Measurements from ENCODE around the gene CYLD. TPM values are rescaled to one million over a fixed set of nuclear protein-coding genes. Genes with fewer than 3 reads are reported as not detected.

CYLD gene
- total and polyA plus RNA-seq, 2 experiments from 2014 or later: 21.7 to 32.6 TPM

DNA sequence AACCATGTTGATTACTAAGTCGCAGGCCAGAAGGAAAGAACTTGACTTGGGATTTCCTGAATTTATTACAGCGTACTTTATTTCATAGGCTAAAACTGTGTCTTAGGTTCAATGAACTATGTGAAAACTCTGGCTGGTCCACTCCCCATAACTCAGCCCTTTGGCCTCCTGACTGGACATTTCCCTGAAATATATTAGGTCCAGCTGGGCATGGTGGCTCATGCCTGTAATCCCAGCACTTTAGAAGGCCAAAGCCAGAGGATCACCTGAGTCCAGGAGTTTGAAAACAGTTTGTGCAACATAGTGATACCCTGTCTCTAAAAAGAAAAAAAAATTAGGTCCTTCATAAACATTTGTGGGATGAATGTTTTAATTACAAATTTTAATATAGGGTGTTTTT, 97.0 kb downstream of the CYLD start:
- H3K27ac ChIP-seq: no peak overlapping the region
- no peak overlapping the region for H2AFZ ChIP-seq
- H3K9ac ChIP-seq: no peak overlapping the region
- H3K36me3 ChIP-seq (ENCODE audit: low read depth): no peaks in the 10 kb centered on the region
- H3F3A ChIP-seq (ENCODE audit: insufficient read depth): no peaks in the 10 kb centered on the region
- no peaks in the 10 kb centered on the region for H4K20me1 ChIP-seq (ENCODE audit: insufficient read depth)
- WGBS, 2 experiments (ENCODE audit: low coverage in 1 of 2, low lambda C conversion rate in 2 of 2, missing lambda C conversion rate in 2 of 2): 89 to 92% methylated on average over 2 of the region's 2 CpGs
- H3K79me2 ChIP-seq (ENCODE audit: insufficient read depth): no peaks in the 10 kb centered on the region
- no peaks in the 10 kb centered on the region for H3K4me1 ChIP-seq (ENCODE audit: insufficient read depth)
- H3K4me2 ChIP-seq (ENCODE audit: unreplicated experiment): no peak overlapping the region
- H3K4me3 ChIP-seq: no peak overlapping the region
- H3K27me3 ChIP-seq (replicated peaks; ENCODE audit: insufficient read depth): peaks cover 15% of the 10 kb centered on the region; the same call in 1 of the 2 replicates
- no peak for DNase-seq
- TF ChIP-seq EZH2 (IDR thresholded peaks at IDR 0.05; ENCODE audit: insufficient read depth, poor library complexity, severe bottlenecking) (no peak), EZH2phosphoT487 (IDR thresholded peaks at IDR 0.05; ENCODE audit: insufficient read depth, low read depth) (no peak)
- in situ Hi-C loops (cut with MboI): loop anchor here (10.0 kb wide), 1 partner anchor 64 kb away; no protein-coding TSS in a partner anchor
- no peaks in the 10 kb centered on the region for H3K9me3 ChIP-seq (ENCODE audit: low read depth)
- H3K9me2 ChIP-seq (ENCODE audit: insufficient read depth): no peaks in the 10 kb centered on the region

DNA sequence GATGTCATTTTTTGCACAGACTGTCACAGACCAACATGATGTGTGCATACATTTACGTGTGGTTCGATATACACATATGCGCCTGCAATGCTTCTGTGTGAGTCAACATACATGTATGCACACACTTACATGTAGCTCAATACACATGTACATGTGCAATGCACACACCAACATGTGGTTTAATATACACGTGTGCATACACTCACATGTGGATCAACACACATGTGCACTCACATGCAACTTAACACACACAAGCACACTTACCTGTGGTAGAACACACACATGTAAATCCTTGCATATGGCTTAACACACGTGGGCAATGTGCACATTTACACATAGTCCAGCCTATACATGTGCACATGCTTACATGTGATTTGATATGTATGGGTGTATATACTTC, 97.5 kb downstream of the CYLD start:
- Histone ChIP-seq H3K79me2 (ENCODE audit: insufficient read depth) (no peaks in the 10 kb centered on the region), H3K9me2 (ENCODE audit: insufficient read depth) (no peaks in the 10 kb centered on the region), H3K36me3 (ENCODE audit: low read depth) (no peaks in the 10 kb centered on the region), H3K27me3 (replicated peaks; ENCODE audit: insufficient read depth) (peaks cover 15% of the 10 kb centered on the region; the same call in 1 of the 2 replicates), H2AFZ (no peak overlapping the region), H3K27ac (no peak overlapping the region), H3K4me1 (ENCODE audit: insufficient read depth) (no peaks in the 10 kb centered on the region), H4K20me1 (ENCODE audit: insufficient read depth) (no peaks in the 10 kb centered on the region), H3K9ac (no peak overlapping the region), H3F3A (ENCODE audit: insufficient read depth) (no peaks in the 10 kb centered on the region), H3K4me3 (no peak overlapping the region), H3K9me3 (ENCODE audit: low read depth) (no peaks in the 10 kb centered on the region), H3K4me2 (ENCODE audit: unreplicated experiment) (no peak overlapping the region)
- in situ Hi-C loops (cut with MboI): loop anchor here (10.0 kb wide), 1 partner anchor 65 kb away; no protein-coding TSS in a partner anchor
- 69 to 72% methylated on average over 5 of the region's 5 CpGs for WGBS, 2 experiments (ENCODE audit: low coverage in 1 of 2, low lambda C conversion rate in 2 of 2, missing lambda C conversion rate in 2 of 2)
- TF ChIP-seq EZH2 (IDR thresholded peaks at IDR 0.05; ENCODE audit: insufficient read depth, poor library complexity, severe bottlenecking) (no peak), EZH2phosphoT487 (IDR thresholded peaks at IDR 0.05; ENCODE audit: insufficient read depth, low read depth) (no peak)
- DNase-seq: no peak

DNA sequence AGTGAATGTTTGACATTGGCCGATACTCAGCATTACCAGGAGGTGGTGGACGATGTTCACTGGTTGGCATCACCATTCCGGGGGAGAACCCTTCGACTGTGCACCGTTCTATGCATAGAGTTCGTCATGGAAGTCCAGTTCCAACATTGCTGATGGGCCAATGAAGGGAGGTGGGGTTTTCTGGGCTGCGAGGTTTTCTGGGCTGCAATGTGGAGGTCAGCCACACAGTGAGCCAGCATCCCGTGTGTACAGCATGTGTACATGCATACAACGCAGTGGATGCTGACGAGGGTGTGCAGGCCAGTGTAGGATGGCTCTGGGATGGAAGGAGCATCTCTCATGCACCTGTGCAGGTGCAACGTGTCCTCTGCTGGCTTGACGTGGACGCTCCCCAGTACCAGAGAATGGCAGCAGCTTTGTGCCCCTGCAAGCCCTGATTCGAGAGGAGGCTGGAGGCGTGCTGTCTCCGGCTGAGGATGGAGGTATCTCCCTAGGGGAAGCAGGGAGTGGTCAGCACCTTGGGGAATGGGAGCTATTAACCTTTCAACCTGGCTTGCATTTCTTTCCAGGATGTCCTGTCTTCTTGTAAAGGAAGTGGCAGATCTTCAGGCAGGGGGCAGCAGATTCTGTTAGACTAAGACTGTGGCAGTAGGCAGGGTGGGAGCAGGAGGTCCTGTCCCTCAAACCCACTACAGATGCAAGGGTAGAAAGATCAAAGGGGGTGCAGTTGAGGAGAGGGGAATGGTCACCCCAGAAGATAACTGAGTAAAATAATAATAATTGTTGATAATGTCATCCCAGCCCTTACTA, 98.2 kb downstream of the CYLD start:
- 62 to 75% methylated on average over 16 of the region's 16 CpGs for WGBS, 2 experiments (ENCODE audit: low coverage in 1 of 2, low lambda C conversion rate in 2 of 2, missing lambda C conversion rate in 2 of 2)
- H3K9me2 ChIP-seq (ENCODE audit: insufficient read depth): no peaks in the 10 kb centered on the region
- no peak for DNase-seq
- H3K4me1 ChIP-seq (ENCODE audit: insufficient read depth): no peaks in the 10 kb centered on the region
- H3K79me2 ChIP-seq (ENCODE audit: insufficient read depth): no peaks in the 10 kb centered on the region
- no peaks in the 10 kb centered on the region for H3K36me3 ChIP-seq (ENCODE audit: low read depth)
- H3K4me3 ChIP-seq: no peak overlapping the region
- no peaks in the 10 kb centered on the region for H3K9me3 ChIP-seq (ENCODE audit: low read depth)
- H4K20me1 ChIP-seq (ENCODE audit: insufficient read depth): no peaks in the 10 kb centered on the region
- no peak overlapping the region for H2AFZ ChIP-seq
- no peak overlapping the region for H3K4me2 ChIP-seq (ENCODE audit: unreplicated experiment)
- H3F3A ChIP-seq (ENCODE audit: insufficient read depth): no peaks in the 10 kb centered on the region
- peaks cover 15% of the 10 kb centered on the region; the same call in 1 of the 2 replicates for H3K27me3 ChIP-seq (replicated peaks; ENCODE audit: insufficient read depth)
- no peak overlapping the region for H3K9ac ChIP-seq
- in situ Hi-C loops (cut with MboI): loop anchor here (10.0 kb wide), 1 partner anchor 65 kb away; no protein-coding TSS in a partner anchor
- no peak overlapping the region for H3K27ac ChIP-seq
- TF ChIP-seq EZH2phosphoT487 (IDR thresholded peaks at IDR 0.05; ENCODE audit: insufficient read depth, low read depth): no peak
- no peak for TF ChIP-seq EZH2 (IDR thresholded peaks at IDR 0.05; ENCODE audit: insufficient read depth, poor library complexity, severe bottlenecking)

DNA sequence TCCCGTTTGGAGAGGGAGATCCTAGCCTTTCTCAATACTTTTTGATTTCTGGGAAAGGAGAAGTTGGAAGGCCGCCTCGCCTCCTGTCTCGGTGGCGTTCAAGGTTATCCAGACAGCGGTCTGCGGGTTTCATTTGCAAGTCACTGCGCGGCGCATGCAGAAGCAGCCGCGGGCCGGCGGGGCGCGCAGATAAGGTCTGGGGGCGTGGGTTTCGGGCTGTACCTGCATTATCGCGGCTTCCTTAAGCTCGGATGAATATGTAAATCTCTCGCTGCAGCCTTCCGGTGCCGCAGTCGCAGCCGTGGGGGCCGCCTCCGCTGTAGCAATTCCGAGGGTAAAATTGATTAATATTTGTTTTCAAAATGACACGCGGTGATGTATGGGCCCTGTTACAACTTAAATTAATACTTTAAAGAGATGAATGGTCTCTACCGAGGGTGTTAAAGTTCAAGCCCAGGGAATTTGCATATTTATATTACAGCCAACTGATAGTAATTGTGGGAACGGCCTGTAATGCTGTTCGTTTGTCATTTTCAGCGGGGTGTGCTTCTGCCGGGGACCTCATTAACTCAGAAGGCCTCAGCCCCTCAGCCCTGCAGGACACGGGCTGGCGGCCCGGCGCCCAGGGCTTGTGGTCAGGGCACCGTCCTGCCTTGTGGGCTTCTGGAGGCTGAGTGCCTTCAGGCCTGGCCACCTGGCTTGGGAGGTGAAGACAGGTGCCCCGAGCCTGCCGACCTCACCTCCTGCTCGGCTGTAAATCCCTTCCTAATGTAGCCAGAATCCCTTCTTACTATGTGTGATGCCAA, 99.4 kb downstream of the CYLD start:
- Histone ChIP-seq H3K4me1 (ENCODE audit: insufficient read depth) (no peaks in the 10 kb centered on the region), H3K27ac (no peak overlapping the region), H4K20me1 (ENCODE audit: insufficient read depth) (no peaks in the 10 kb centered on the region), H3F3A (ENCODE audit: insufficient read depth) (no peaks in the 10 kb centered on the region), H3K9ac (no peak overlapping the region), H3K27me3 (replicated peaks; ENCODE audit: insufficient read depth) (peaks cover 15% of the 10 kb centered on the region; the same call in 1 of the 2 replicates), H3K36me3 (ENCODE audit: low read depth) (no peaks in the 10 kb centered on the region), H2AFZ (no peak overlapping the region), H3K4me3 (no peak overlapping the region), H3K9me2 (ENCODE audit: insufficient read depth) (no peaks in the 10 kb centered on the region), H3K79me2 (ENCODE audit: insufficient read depth) (no peaks in the 10 kb centered on the region), H3K4me2 (ENCODE audit: unreplicated experiment) (no peak overlapping the region), H3K9me3 (ENCODE audit: low read depth) (no peaks in the 10 kb centered on the region)
- 27 to 28% methylated on average over 44 of the region's 44 CpGs for WGBS, 2 experiments (ENCODE audit: low coverage in 1 of 2, low lambda C conversion rate in 2 of 2, missing lambda C conversion rate in 2 of 2)
- DNase-seq: peak; percentile 13
- TF ChIP-seq EZH2 (IDR thresholded peaks at IDR 0.05; ENCODE audit: insufficient read depth, poor library complexity, severe bottlenecking) (no peak), EZH2phosphoT487 (IDR thresholded peaks at IDR 0.05; ENCODE audit: insufficient read depth, low read depth) (no peak)
- in situ Hi-C loops (cut with MboI): no loop called here
